ENCODE data around the gene TRIM15. TPM values are rescaled to one million over a fixed set of nuclear protein-coding genes. Genes with fewer than 3 reads are reported as not detected.

Gene TRIM15
- total and polyA plus RNA-seq, 4 donors, result 0.01 to 0.06 TPM; not detected in 2

DNA sequence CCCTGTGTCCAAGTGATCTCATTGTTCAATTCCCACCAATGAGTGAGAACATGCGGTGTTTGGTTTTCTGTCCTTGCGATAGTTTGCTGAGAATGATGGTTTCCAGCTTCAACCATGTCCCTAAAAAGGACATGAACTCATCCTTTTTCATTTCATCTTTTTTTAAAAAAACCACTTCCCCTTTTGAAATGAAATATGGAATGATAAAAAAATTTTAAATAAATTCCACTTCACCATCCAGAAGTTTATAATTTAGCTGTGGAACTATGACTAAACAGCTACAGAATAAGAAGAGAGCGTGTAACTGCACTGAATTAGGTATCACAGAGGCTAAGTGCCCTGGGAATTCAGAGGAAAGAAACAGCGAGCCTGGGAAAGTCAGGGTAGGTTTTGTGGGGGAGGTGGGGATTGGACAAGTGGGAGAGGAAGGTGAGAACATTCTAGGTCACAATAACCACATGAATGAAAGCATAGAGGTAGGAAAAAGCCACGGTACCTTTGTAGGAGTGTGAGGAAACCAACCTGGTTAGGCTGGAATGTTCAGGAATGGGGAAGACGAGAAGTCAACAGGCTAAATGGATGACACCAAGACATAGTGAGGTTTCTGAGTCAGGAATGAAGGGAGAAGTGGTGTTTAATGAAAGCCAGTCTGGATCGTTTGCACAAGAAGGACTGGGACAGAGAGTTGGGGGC, 13.3 kb upstream of the TRIM15 start:
- Histone ChIP-seq H3K36me3 (ENCODE audit: control insufficient read depth in 4 of 4, insufficient read depth in 4 of 4, low read length in 4 of 4) (no peaks in the 10 kb centered on the region), H3K9ac (ENCODE audit: insufficient read depth in 1 of 2, low read length in 2 of 2) (no peak overlapping the region), H3K4me1 (ENCODE audit: control insufficient read depth in 5 of 5, insufficient read depth in 5 of 5, low read length in 5 of 5) (no peaks in the 10 kb centered on the region), H3K27me3 (ENCODE audit: control insufficient read depth in 3 of 3, insufficient read depth in 3 of 3, low read length in 2 of 3) (peaks cover 0 to 18% (median 2%) of the 10 kb centered on the region in 3 donors), H3K9me3 (ENCODE audit: control insufficient read depth in 4 of 4, insufficient read depth in 3 of 4, low read length in 3 of 4) (no peaks in the 10 kb centered on the region), H3K27ac (ENCODE audit: low read depth in 1 of 2, low read length in 1 of 2) (no peak overlapping the region), H3K4me3 (no peak overlapping the region)
- no peak for ATAC-seq (ENCODE audit: insufficient read depth, low FRiP score)
- DNase-seq, result no peak
- TF ChIP-seq, protein P1, sequence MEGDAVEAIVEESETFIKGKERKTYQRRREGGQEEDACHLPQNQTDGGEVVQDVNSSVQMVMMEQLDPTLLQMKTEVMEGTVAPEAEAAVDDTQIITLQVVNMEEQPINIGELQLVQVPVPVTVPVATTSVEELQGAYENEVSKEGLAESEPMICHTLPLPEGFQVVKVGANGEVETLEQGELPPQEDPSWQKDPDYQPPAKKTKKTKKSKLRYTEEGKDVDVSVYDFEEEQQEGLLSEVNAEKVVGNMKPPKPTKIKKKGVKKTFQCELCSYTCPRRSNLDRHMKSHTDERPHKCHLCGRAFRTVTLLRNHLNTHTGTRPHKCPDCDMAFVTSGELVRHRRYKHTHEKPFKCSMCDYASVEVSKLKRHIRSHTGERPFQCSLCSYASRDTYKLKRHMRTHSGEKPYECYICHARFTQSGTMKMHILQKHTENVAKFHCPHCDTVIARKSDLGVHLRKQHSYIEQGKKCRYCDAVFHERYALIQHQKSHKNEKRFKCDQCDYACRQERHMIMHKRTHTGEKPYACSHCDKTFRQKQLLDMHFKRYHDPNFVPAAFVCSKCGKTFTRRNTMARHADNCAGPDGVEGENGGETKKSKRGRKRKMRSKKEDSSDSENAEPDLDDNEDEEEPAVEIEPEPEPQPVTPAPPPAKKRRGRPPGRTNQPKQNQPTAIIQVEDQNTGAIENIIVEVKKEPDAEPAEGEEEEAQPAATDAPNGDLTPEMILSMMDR (IDR thresholded peaks at IDR 0.05; ENCODE audit: control extremely low read depth, extremely low read depth), result no peak
- 67 to 72% methylated on average over 7 of the region's 7 CpGs for WGBS, 2 donors

DNA sequence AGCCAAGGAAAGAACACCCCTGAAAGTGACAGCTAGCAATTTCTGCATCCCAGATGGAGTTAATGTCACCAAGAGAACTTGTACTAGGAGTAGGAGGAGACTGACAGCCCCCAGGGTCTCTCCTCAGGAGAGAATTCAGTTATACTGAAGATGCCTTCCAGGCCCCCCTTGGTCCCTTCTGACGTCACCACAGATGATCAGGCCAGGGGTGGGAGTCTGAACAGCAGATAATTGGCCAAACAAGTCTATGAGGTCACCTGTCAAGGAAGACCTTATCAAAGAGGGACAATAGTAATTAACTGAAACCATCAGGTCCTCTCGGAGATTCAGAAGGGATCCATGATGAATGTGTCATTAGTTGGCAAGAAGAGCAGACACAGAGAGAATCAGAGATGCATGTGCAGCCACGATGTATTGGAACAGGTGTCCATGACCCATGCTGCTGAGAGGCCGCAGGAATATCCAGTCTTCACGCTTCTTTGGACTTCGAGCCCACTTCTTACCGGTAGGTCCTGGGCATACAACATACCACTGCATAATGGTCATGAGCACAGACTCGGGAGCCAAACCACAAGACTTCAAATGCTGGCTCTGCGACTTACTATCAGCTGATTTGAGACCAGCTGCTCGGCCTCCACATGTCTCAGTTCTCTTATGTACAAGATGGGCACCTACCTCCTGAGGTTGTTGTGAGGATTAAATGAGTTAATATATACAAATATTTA, 12.5 kb upstream of the TRIM15 start:
- Histone ChIP-seq H3K9ac (ENCODE audit: insufficient read depth in 1 of 2, low read length in 2 of 2) (no peak overlapping the region), H3K9me3 (ENCODE audit: control insufficient read depth in 4 of 4, insufficient read depth in 3 of 4, low read length in 3 of 4) (no peaks in the 10 kb centered on the region), H3K4me3 (no peak overlapping the region), H3K27me3 (ENCODE audit: control insufficient read depth in 3 of 3, insufficient read depth in 3 of 3, low read length in 2 of 3) (peaks cover 0 to 20% (median 2%) of the 10 kb centered on the region in 3 donors), H3K4me1 (ENCODE audit: control insufficient read depth in 5 of 5, insufficient read depth in 5 of 5, low read length in 5 of 5) (no peaks in the 10 kb centered on the region), H3K36me3 (ENCODE audit: control insufficient read depth in 4 of 4, insufficient read depth in 4 of 4, low read length in 4 of 4) (no peaks in the 10 kb centered on the region), H3K27ac (ENCODE audit: low read depth in 1 of 2, low read length in 1 of 2) (no peak overlapping the region)
- TF ChIP-seq, protein P1 (IDR thresholded peaks at IDR 0.05; ENCODE audit: control extremely low read depth, extremely low read depth), result no peak
- ATAC-seq (ENCODE audit: insufficient read depth, low FRiP score) (no peak), DNase-seq (no peak)
- WGBS, 2 donors, result 88 to 92% methylated on average over 10 of the region's 10 CpGs

DNA sequence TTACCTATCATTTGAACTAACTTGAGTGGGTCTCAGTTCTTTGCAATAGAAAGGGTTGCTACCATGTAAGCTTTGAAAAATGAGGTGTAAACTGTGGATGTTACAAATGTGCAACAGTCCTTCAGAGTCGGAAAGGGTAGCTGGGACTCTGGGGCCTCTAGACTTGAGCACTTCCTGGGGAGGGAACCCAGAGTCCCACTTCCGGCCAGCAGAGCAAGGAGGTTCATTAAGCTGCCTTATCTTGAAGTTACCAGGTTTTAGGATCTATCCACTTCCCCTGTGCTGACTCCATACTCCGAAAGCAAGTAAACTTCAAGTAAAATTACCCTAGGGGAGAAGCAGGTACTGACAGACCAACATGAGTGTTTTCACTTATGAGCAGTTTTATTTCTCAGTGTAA, 11.8 kb upstream of the TRIM15 start:
- Histone ChIP-seq H3K4me3 (no peak overlapping the region), H3K36me3 (ENCODE audit: control insufficient read depth in 4 of 4, insufficient read depth in 4 of 4, low read length in 4 of 4) (no peaks in the 10 kb centered on the region), H3K27ac (ENCODE audit: low read depth in 1 of 2, low read length in 1 of 2) (no peak overlapping the region), H3K27me3 (ENCODE audit: control insufficient read depth in 3 of 3, insufficient read depth in 3 of 3, low read length in 2 of 3) (peaks cover 0 to 25% (median 2%) of the 10 kb centered on the region in 3 donors), H3K9me3 (ENCODE audit: control insufficient read depth in 4 of 4, insufficient read depth in 3 of 4, low read length in 3 of 4) (no peaks in the 10 kb centered on the region), H3K4me1 (ENCODE audit: control insufficient read depth in 5 of 5, insufficient read depth in 5 of 5, low read length in 5 of 5) (no peaks in the 10 kb centered on the region), H3K9ac (ENCODE audit: insufficient read depth in 1 of 2, low read length in 2 of 2) (no peak overlapping the region)
- ATAC-seq (ENCODE audit: insufficient read depth, low FRiP score), result no peak
- no peak for DNase-seq
- TF ChIP-seq, protein P1 (IDR thresholded peaks at IDR 0.05; ENCODE audit: control extremely low read depth, extremely low read depth), result no peak
- 22 to 44% methylated on average over 3 of the region's 3 CpGs for WGBS, 2 donors

All from lung (tissue), 12 donors.